NT2/D1 (cell line): Measurements from ENCODE around the gene NRARP.

Experiments
- DNase-seq: peaks from one replicate; pipeline ENCODE4 v3.0.0-alpha.2; 2011; ENCODE audit warnings: low read depth, low spot score
- H3K27me3 ChIP-seq: 2 replicates; pipeline ENCODE4 v1.6.0; 2011; ENCODE audit warnings: mild to moderate bottlenecking; ENCODE audit not compliant: insufficient read length, insufficient read depth
- H3K36me3 ChIP-seq: 2 replicates; pipeline ENCODE4 v1.6.1; 2011; ENCODE audit warnings: mild to moderate bottlenecking, low read length, mixed read lengths; ENCODE audit not compliant: insufficient read depth, insufficient read length
- H3K4me1 ChIP-seq: 2 replicates; pipeline ENCODE4 v1.5.1; 2011; ENCODE audit not compliant: insufficient read depth, insufficient read length
- H3K4me3 ChIP-seq: 2 replicates; pipeline ENCODE4 v1.5.1; 2011; ENCODE audit warnings: low read depth; ENCODE audit not compliant: insufficient read length
- H3K9ac ChIP-seq: 2 replicates; pipeline ENCODE4 v1.6.0; 2011; ENCODE audit warnings: low read depth; ENCODE audit not compliant: insufficient read length
- H3K9me3 ChIP-seq: 2 replicates; pipeline ENCODE4 v1.5.1; 2011; ENCODE audit warnings: mild to moderate bottlenecking, low read length; ENCODE audit not compliant: insufficient read depth
- SUZ12 ChIP-seq: IDR thresholded peaks from 2 replicates; pipeline ENCODE4 v1.6.1; 2011; ENCODE audit not compliant: insufficient read length, insufficient read depth; ENCODE audit errors: extremely low read depth
- YY1 ChIP-seq: IDR thresholded peaks from 2 replicates; pipeline ENCODE4 v1.6.1; 2011; ENCODE audit not compliant: insufficient read length, insufficient read depth
- ZNF274 ChIP-seq: IDR thresholded peaks from 2 replicates; pipeline ENCODE4 v1.6.1; 2011; ENCODE audit warnings: mild to moderate bottlenecking, low read depth, low read length

Gene NRARP

DNA sequence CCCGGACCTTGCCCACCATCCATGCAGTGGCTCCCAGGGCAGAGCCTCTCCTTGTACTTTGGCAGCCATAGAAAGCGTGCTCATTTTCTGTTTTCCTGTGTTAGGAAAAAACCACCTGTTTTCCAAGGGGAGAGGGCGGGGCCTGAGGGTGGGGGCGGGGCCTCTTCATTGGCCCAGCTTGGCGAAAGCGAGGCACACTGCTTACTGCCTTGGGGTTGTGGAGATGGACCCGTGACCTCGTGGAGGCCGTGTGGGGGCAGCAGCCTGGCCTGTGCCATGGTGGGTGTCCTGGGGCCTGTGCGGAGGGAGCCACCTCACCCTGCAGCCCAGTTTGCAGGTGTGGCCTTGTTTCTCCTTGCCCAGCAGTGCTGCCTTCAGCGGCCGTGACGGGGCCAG, 29.0 kb downstream of the NRARP start:
- H3K4me1 ChIP-seq, result peaks cover 42% of the 10 kb centered on the region
- H3K4me3 ChIP-seq, result no peak overlapping the region
- H3K27me3 ChIP-seq, result no peaks in the 10 kb centered on the region
- no peak for TF ChIP-seq ZNF274
- no peak for TF ChIP-seq YY1
- no peak for TF ChIP-seq SUZ12
- no peak overlapping the region for H3K9ac ChIP-seq
- peaks cover 64% of the 10 kb centered on the region for H3K36me3 ChIP-seq
- H3K9me3 ChIP-seq, result no peaks in the 10 kb centered on the region
- DNase-seq, result no peak

- TF ChIP-seq ZNF274, result no peak
- no peak for TF ChIP-seq SUZ12
- TF ChIP-seq YY1, result no peak
- DNase-seq, result no peak
- Histone ChIP-seq H3K9me3 (no peaks in the 10 kb centered on the region), H3K4me3 (no peak overlapping the region), H3K4me1 (peaks cover 42% of the 10 kb centered on the region), H3K27me3 (no peaks in the 10 kb centered on the region), H3K9ac (no peak overlapping the region), H3K36me3 (peaks cover 70% of the 10 kb centered on the region)
These were observed 29.6 kb downstream of the NRARP start for GRCh38 chr9:137272241-137273094.

GRCh38 chr9:137271696-137272076, 30.4 kb downstream of the NRARP start:
- H3K36me3 ChIP-seq, result peaks cover 77% of the 10 kb centered on the region
- H3K4me1 ChIP-seq, result peaks cover 37% of the 10 kb centered on the region
- DNase-seq, result no peak
- no peaks in the 10 kb centered on the region for H3K27me3 ChIP-seq
- no peaks in the 10 kb centered on the region for H3K9me3 ChIP-seq
- no peak overlapping the region for H3K4me3 ChIP-seq
- no peak overlapping the region for H3K9ac ChIP-seq
- TF ChIP-seq SUZ12 (no peak), YY1 (no peak), ZNF274 (no peak)

DNA sequence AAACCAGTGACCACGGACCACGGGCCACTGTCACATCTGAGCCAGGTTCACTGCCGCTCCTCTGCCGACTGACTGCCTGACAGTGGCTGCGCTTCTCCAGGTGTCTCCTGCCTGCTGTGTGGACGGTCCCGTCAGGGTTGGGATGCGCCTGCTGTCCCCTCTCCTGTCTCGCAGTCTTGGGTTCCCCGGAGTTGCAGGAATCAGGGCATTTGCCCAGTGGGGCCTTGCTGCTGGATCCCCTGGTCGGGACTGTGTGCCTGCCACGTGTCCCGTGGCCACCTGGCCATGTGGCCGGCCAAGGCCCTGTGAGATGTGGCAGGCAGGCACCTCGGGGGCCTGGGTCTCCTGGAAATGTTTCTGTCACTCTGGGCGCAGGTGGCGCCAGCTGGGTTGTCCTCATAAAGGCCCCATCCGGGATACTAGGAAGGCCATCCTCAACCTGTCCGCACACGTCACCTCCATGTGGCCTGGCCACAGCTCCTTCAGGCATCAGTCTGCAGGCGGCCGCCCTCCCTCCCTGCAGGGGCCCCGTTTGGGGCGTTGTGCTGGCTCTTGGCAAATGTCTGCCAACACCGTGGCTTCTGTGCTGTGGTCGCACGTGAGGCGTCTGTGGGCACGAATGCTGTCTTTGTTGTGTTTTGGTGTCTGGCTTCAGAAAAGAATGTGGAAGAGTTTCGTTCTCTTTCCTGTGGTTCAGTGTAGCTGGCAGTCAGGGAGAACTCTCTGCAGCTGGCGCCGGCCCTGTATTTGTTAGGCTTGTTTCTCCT, 31.0 kb downstream of the NRARP start:
- peak overlapping the region; percentile 10 for H3K9ac ChIP-seq
- no peak for TF ChIP-seq YY1
- no peak for TF ChIP-seq SUZ12
- TF ChIP-seq ZNF274, result no peak
- H3K36me3 ChIP-seq, result peaks cover 83% of the 10 kb centered on the region
- no peak overlapping the region for H3K4me3 ChIP-seq
- no peak for DNase-seq
- H3K4me1 ChIP-seq, result peaks cover 31% of the 10 kb centered on the region
- H3K9me3 ChIP-seq, result no peaks in the 10 kb centered on the region
- no peaks in the 10 kb centered on the region for H3K27me3 ChIP-seq

DNA sequence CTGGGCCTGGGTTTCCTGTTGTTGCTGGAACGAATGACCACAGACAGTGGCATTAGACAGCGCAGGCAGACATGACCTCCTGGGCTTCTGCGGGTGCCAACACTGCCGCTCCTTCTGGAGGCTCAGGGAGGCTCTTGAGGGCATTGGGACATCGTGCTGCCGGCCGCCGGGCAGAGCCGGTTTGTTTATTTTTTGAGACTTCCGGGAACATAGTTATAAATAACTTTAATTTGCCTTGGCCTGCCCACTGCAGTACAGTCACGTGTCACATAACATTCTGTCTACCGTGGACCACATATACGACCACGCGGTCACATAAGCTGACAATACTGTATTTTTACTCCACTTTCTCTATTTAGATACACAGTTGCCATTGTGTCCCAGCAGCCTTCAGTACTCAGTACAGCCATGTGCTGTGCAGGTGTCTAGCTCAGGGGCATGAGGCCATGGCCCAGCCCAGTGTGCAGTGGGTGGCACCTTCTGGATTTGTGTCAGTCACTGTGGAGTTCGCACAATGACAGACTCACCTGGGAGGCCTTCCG, 32.8 kb downstream of the NRARP start:
- TF ChIP-seq YY1 (no peak), SUZ12 (no peak)
- DNase-seq, result no peak
- H3K36me3 ChIP-seq, result peaks cover 89% of the 10 kb centered on the region
- H3K9me3 ChIP-seq, result no peaks in the 10 kb centered on the region
- no peak overlapping the region for H3K4me3 ChIP-seq
- peaks cover 20% of the 10 kb centered on the region for H3K4me1 ChIP-seq
- no peaks in the 10 kb centered on the region for H3K27me3 ChIP-seq
- no peak overlapping the region for H3K9ac ChIP-seq

- DNase-seq, result no peak
- TF ChIP-seq YY1 (no peak), SUZ12 (no peak), ZNF274 (no peak)
- Histone ChIP-seq H3K4me1 (peaks cover 14% of the 10 kb centered on the region), H3K9me3 (no peaks in the 10 kb centered on the region), H3K4me3 (no peak overlapping the region), H3K9ac (peak overlapping the region; percentile 42), H3K27me3 (no peaks in the 10 kb centered on the region), H3K36me3 (peaks cover 89% of the 10 kb centered on the region)
These were observed 33.4 kb downstream of the NRARP start for GRCh38 chr9:137268538-137269201.

- H3K4me3 ChIP-seq, result no peak overlapping the region
- peaks cover 87% of the 10 kb centered on the region for H3K36me3 ChIP-seq
- peaks cover 15% of the 10 kb centered on the region for H3K4me1 ChIP-seq
- no peaks in the 10 kb centered on the region for H3K27me3 ChIP-seq
- no peaks in the 10 kb centered on the region for H3K9me3 ChIP-seq
- DNase-seq, result no peak
- no peak overlapping the region for H3K9ac ChIP-seq
- TF ChIP-seq ZNF274 (no peak), SUZ12 (no peak), YY1 (no peak)
These were observed 34.1 kb downstream of the NRARP start for GRCh38 chr9:137267933-137268355.
